NB4 (cell line): ENCODE measurements around the gene ARHGAP18.

Experiments used
- CTCF ChIP-seq: IDR thresholded peaks from one replicate; pipeline ENCODE4 v1.5.1; 2012; ENCODE audit warnings: low read depth, low read length
- POLR2A ChIP-seq: IDR thresholded peaks from 2 replicates; pipeline ENCODE4 v1.6.1; 2011; ENCODE audit warnings: mild to moderate bottlenecking; ENCODE audit not compliant: insufficient read length; ENCODE audit errors: extremely low read depth

- no peak for TF ChIP-seq CTCF
- no peak for TF ChIP-seq POLR2A
Measured at GRCh38 chr6:129744880-129745237, 34.9 kb upstream of the ARHGAP18 start.
